ENCODE results near the gene MATCAP1. TPM values are rescaled to one million over a fixed set of nuclear protein-coding genes. Genes with fewer than 3 reads are reported as not detected.
A peak's percentile ranks its signal among the peaks of the same experiment; 100 is the strongest.

The MATCAP1 gene
- total and polyA plus RNA-seq, 10 of the 15 experiments (the other 5 are each of a cell fraction or from before 2014, with no cell fraction given) = 2.8 to 25.8 (median 8.6) TPM

GRCh38 chr16:67173323-67173722 is 10.4 kb downstream of the MATCAP1 start:
- H3K27ac ChIP-seq (ENCODE audit: control insufficient read depth, insufficient read depth) = no peak overlapping the region
- no peak for FAIRE-seq
- no peaks in the 10 kb centered on the region for H3K36me3 ChIP-seq (ENCODE audit: control insufficient read depth in 2 of 2, insufficient read depth in 2 of 2, low read length in 1 of 2)
- POLR2A ChIA-PET = interaction anchor here (0.6 to 10.9 kb wide), 5 partner anchors 9 to 252 kb away, joined by 3 to 137 read pairs (median 4); partner anchors contain the start of genes FBXL8, HSF4 and TRADD
- CTCF ChIA-PET = interaction anchor here (0.8 to 5.3 kb wide), 6 partner anchors 8 to 292 kb away, joined by 3 to 36 read pairs (median 4); partner anchors contain the start of genes FBXL8 and TRADD
- no peak for TF ChIP-seq PAX5 (IDR thresholded peaks at IDR 0.05; ENCODE audit: borderline replicate concordance, low read depth, low read length)
- no peak for TF ChIP-seq SUZ12 (IDR thresholded peaks at IDR 0.05; ENCODE audit: unreplicated experiment)
- TF ChIP-seq BCL11A (IDR thresholded peaks at IDR 0.05; ENCODE audit: low read depth, low read length) = no peak
- TF ChIP-seq WRNIP1 (IDR thresholded peaks at IDR 0.05; ENCODE audit: borderline replicate concordance, low read depth, low read length) = no peak
- TF ChIP-seq STAT3 (IDR thresholded peaks at IDR 0.05; ENCODE audit: low read depth, low read length) = no peak
- no peak for TF ChIP-seq STAT1 (conservative IDR thresholded peaks at IDR 0.05)
- TF ChIP-seq ZZZ3 (IDR thresholded peaks at IDR 0.05; ENCODE audit: control insufficient read depth, insufficient read length, low read depth) = no peak
- no peak for TF ChIP-seq RAD51 (IDR thresholded peaks at IDR 0.05)
- no peak for TF ChIP-seq KDM1A (IDR thresholded peaks at IDR 0.05; ENCODE audit: borderline replicate concordance)
- intact Hi-C loops (cut with micrococcal nuclease; ENCODE audit: unreplicated experiment) (no loop called here), in situ Hi-C loops (cut with MboI) (no loop called here)
- no peaks in the 10 kb centered on the region for H3K27me3 ChIP-seq (replicated peaks in 1 of 2; ENCODE audit: control insufficient read depth in 2 of 2, insufficient read depth in 2 of 2, low read length in 1 of 2)
- peak overlapping the region; percentile 55 for H3K4me3 ChIP-seq
- ATAC-seq = no peak
- H2AFZ ChIP-seq (ENCODE audit: control insufficient read depth, low read depth, low read length) = no peak overlapping the region
- H3K4me1 ChIP-seq (ENCODE audit: control insufficient read depth, insufficient read depth, low read length) = peaks cover 42% of the 10 kb centered on the region
- 33% methylated on average over 1 of the region's 1 CpG for WGBS (ENCODE audit: insufficient coverage, insufficient replicate concordance, low lambda C conversion rate, missing lambda C conversion rate)
- BruUV-seq (replicated peaks) = no TSS peak
- H3K9ac ChIP-seq (ENCODE audit: control insufficient read depth, insufficient read depth, low read length) = peak overlapping the region; percentile 7; the same call in 1 of the 2 replicates
- H3K9me3 ChIP-seq (replicated peaks; ENCODE audit: control insufficient read depth, insufficient read depth, low read length) = no peaks in the 10 kb centered on the region
- H3K4me2 ChIP-seq (ENCODE audit: control insufficient read depth, insufficient read depth) = peak overlapping the region; percentile 99
- no peaks in the 10 kb centered on the region for H3K79me2 ChIP-seq (ENCODE audit: control insufficient read depth, insufficient read depth, low read length)
- DNase-seq (ENCODE audit: low read depth, low spot score) = no peak
- no peaks in the 10 kb centered on the region for H4K20me1 ChIP-seq (ENCODE audit: control insufficient read depth, insufficient read depth)
- RAD21 ChIA-PET (ENCODE audit: unreplicated experiment) = interaction anchor here (0.6 to 2.0 kb wide), 4 partner anchors 12 to 948 kb away, joined by 3 to 7 read pairs (median 3); partner anchors contain the start of gene B3GNT9
- SMC1A ChIA-PET (ENCODE audit: uncharacterized antibody, unreplicated experiment) = interaction anchor here (0.6 to 1.4 kb wide), 5 partner anchors 9 to 146 kb away, joined by 3 to 9 read pairs (median 4); no protein-coding TSS in a partner anchor
